OCI-LY7 (cell line): ENCODE results near the gene NCK2. TPM values are rescaled to one million over a fixed set of nuclear protein-coding genes. Genes with fewer than 3 reads are reported as not detected.

Experiments used
- BruUV-seq: library from RNA; stranded (reverse); fragments of 400-500 nt; replicated peaks from 2 replicates; lab custom pipeline; 2021; lab: Mats Ljungman, UMichigan
- CTCF ChIA-PET: fragments of 300-600 bp; sonication (Branson Sonifier 250); formaldehyde crosslinking; loops from one replicate; lab custom pipeline; 2022; ENCODE audit warnings: antibody characterized with exemption; ENCODE audit not compliant: unreplicated experiment; lab: Charles Lee
- POLR2A ChIA-PET: fragments of 300-600 bp; sonication (Branson Sonifier 250); formaldehyde crosslinking; loops from one replicate; lab custom pipeline; 2022; ENCODE audit warnings: antibody characterized with exemption; lab: Charles Lee
- DNase-seq: peaks from one replicate; pipeline ENCODE4 v3.0.0-alpha.2; 2015; ENCODE audit warnings: low spot score
- H2AFZ ChIP-seq: fragments of 200-600 bp; sonication (generic), shearing (Covaris generic); 2 replicates; pipeline ENCODE4 v1.6.1; 2014; ENCODE audit warnings: mild to moderate bottlenecking, antibody characterized with exemption, low read length, moderate library complexity
- H3K27ac ChIP-seq: fragments of 200-600 bp; sonication (generic); 2 replicates; pipeline ENCODE4 v1.5.1; 2014; ENCODE audit warnings: mixed run types, low read depth, mild to moderate bottlenecking, moderate library complexity, low read length, inconsistent platforms; ENCODE audit not compliant: poor library complexity, severe bottlenecking
- H3K36me3 ChIP-seq: fragments of 200-600 bp; sonication (generic); 2 replicates; pipeline ENCODE4 v1.6.1; 2014; ENCODE audit warnings: mild to moderate bottlenecking, antibody characterized with exemption, low read length, moderate library complexity, mixed read lengths; ENCODE audit not compliant: insufficient read depth
- H3K4me1 ChIP-seq: fragments of 200-600 bp; sonication (generic); 2 replicates; pipeline ENCODE4 v1.5.1; 2014; ENCODE audit warnings: mild to moderate bottlenecking, low read length; ENCODE audit not compliant: insufficient read depth, poor library complexity, severe bottlenecking
- H3K4me2 ChIP-seq: fragments of 200-600 bp; sonication (generic); 2 replicates; pipeline ENCODE4 v1.6.1; 2014; ENCODE audit warnings: mild to moderate bottlenecking, low read length
- H3K4me3 ChIP-seq: fragments of 200-600 bp; sonication (generic); 2 replicates; pipeline ENCODE4 v1.5.1; 2014; ENCODE audit warnings: mild to moderate bottlenecking, low read depth, low read length; ENCODE audit not compliant: poor library complexity, severe bottlenecking
- H3K79me2 ChIP-seq: fragments of 200-600 bp; sonication (generic); 2 replicates; pipeline ENCODE4 v1.6.1; 2016; ENCODE audit warnings: low read depth, mild to moderate bottlenecking, low read length, moderate library complexity, mixed read lengths; ENCODE audit not compliant: insufficient read depth
- H3K9me2 ChIP-seq: fragments of 200-600 bp; sonication (generic); 2 replicates; pipeline ENCODE4 v1.6.1; 2016; ENCODE audit warnings: mild to moderate bottlenecking, low read length, mixed read lengths; ENCODE audit not compliant: insufficient read depth
- H3K9me3 ChIP-seq: fragments of 200-600 bp; sonication (generic); 2 replicates; pipeline ENCODE4 v1.6.1; 2014; ENCODE audit warnings: mild to moderate bottlenecking, mixed run types, low read length, mixed read lengths
- H4K20me1 ChIP-seq: fragments of 200-600 bp; sonication (generic); 2 replicates; pipeline ENCODE4 v1.6.1; 2014; ENCODE audit warnings: mild to moderate bottlenecking, antibody characterized with exemption, low read length, moderate library complexity, mixed read lengths; ENCODE audit not compliant: insufficient read depth
- EZH2phosphoT487 ChIP-seq: fragments of 200-600 bp; sonication (generic); IDR thresholded peaks from 2 replicates; pipeline ENCODE4 v1.6.1; 2018; ENCODE audit warnings: low read depth, borderline replicate concordance, mild to moderate bottlenecking, mixed run types, antibody characterized with exemption, low read length, moderate library complexity, mixed read lengths
- intact Hi-C: fragments of 100-400 bp; cut with micrococcal nuclease; formaldehyde crosslinking; loops from one replicate; pipeline ENCODE4 v1.10.0; 2022; ENCODE audit not compliant: unreplicated experiment
- total RNA-seq, 2 experiments: library from RNA; depleted of rRNA in 1 of 2; stranded (reverse); fragments of >200 nt in 1 of 2; shearing (Covaris generic) in 1 of 2; gene quantifications; 2 replicates each; pipeline ENCODE4 v1.2.3, GENCODE V29; 2014 to 2022
- TF ChIP-seq, protein P1 (sequence below): fragments of 200-600 bp; sonication (generic); conservative IDR thresholded peaks from 2 replicates; pipeline ENCODE4 v1.5.1; 2014; ENCODE audit warnings: mild to moderate bottlenecking, antibody characterized with exemption, low read length, moderate library complexity, mixed read lengths

Gene NCK2
- total RNA-seq, 2 experiments from 2014 or later: 23.4 to 34.2 TPM

DNA sequence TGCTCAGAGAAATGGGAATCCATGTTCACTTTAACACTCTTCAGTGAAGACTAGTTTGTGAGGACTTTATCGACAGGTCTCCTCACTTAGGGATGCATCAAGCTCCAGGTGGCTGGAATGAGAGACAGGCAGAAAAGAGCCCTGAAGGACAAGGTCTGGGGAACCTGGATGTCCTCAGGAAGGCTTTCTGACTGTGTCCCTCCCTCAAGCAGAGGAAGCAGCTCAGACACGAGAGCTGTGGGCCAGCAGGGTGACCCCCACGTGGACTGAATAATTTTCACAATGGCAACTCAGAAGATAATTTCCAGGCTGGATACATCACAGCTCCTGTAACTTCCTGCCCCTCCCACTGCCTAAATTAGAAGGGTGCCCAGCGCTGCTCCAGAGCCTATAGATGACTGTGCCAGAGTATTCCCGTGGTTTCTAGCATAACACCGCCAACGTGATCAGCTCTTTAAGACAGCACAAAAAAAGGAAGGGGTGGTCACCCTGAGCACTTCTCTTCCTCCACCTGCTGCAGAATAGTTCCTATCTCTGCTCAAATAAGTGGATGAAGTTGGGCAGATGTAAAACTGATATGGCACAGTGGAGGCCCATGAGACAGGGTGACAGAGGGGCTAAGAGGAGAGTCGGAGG, 25.7 kb upstream of the NCK2 start:
- no TSS peak for BruUV-seq
- POLR2A ChIA-PET: interaction anchor here (1.1 kb wide), 1 partner anchor 181 kb away, joined by 3 read pairs; no protein-coding TSS in a partner anchor

DNA sequence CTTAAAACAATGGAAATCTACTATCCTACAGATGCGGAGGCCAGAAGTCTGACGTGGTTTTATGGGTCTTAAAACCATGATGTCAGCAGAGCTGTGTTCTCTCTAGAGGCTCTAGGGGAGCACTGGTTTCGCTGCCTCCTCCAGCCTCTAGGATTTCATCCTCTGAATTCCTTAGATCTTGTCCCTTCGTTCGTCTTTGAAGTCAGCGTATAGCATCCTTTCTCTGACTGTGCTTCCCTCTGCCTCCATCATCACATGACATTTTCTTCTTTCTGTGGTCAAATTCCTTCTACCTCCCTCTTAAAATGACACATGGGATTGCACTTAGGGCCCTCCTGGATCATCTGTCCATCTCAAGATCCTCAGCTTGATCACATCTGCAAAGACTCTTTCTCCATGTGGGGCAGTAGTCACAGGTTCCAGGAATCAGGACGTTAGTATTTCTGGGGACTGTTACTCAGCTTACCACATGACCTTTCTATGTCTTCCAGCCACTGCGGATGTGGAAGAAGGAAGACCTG, 22.7 kb upstream of the NCK2 start:
- Histone ChIP-seq H3K36me3 (peaks cover 7% of the 10 kb centered on the region), H4K20me1 (no peaks in the 10 kb centered on the region), H3K4me1 (peaks cover 44% of the 10 kb centered on the region), H3K4me2 (no peak overlapping the region), H3K79me2 (no peaks in the 10 kb centered on the region), H2AFZ (no peak overlapping the region), H3K9me3 (peaks cover 6% of the 10 kb centered on the region), H3K4me3 (no peak overlapping the region), H3K27ac (no peak overlapping the region), H3K9me2 (no peaks in the 10 kb centered on the region)
- DNase-seq: no peak
- BruUV-seq: no TSS peak
- intact Hi-C loops: no loop called here
- ChIA-PET CTCF (no interaction called here), POLR2A (interaction anchor here (0.6 kb wide), 1 partner anchor 746 kb away, joined by 3 read pairs; no protein-coding TSS in a partner anchor)
- TF ChIP-seq, protein P1, sequence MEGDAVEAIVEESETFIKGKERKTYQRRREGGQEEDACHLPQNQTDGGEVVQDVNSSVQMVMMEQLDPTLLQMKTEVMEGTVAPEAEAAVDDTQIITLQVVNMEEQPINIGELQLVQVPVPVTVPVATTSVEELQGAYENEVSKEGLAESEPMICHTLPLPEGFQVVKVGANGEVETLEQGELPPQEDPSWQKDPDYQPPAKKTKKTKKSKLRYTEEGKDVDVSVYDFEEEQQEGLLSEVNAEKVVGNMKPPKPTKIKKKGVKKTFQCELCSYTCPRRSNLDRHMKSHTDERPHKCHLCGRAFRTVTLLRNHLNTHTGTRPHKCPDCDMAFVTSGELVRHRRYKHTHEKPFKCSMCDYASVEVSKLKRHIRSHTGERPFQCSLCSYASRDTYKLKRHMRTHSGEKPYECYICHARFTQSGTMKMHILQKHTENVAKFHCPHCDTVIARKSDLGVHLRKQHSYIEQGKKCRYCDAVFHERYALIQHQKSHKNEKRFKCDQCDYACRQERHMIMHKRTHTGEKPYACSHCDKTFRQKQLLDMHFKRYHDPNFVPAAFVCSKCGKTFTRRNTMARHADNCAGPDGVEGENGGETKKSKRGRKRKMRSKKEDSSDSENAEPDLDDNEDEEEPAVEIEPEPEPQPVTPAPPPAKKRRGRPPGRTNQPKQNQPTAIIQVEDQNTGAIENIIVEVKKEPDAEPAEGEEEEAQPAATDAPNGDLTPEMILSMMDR: no peak
- TF ChIP-seq EZH2phosphoT487: no peak

More for the DNA sequence above, 25.7 kb upstream of the NCK2 start:
- Histone ChIP-seq H3K27ac (no peak overlapping the region), H3K4me3 (no peak overlapping the region), H2AFZ (no peak overlapping the region), H4K20me1 (no peaks in the 10 kb centered on the region), H3K79me2 (no peaks in the 10 kb centered on the region), H3K36me3 (no peaks in the 10 kb centered on the region), H3K9me3 (no peaks in the 10 kb centered on the region), H3K4me2 (no peak overlapping the region), H3K4me1 (peaks cover 14% of the 10 kb centered on the region), H3K9me2 (no peaks in the 10 kb centered on the region)
- intact Hi-C loops: no loop called here
- CTCF ChIA-PET: interaction anchor here (0.5 kb wide), 1 partner anchor 9 kb away, joined by 4 read pairs; no protein-coding TSS in a partner anchor
- TF ChIP-seq, protein P1: no peak
- TF ChIP-seq EZH2phosphoT487: no peak
- DNase-seq: no peak
